GM12872 (cell line): ENCODE measurements around the gene TMA7.

Experiments
- CTCF ChIP-seq: IDR thresholded peaks from 3 replicates; pipeline ENCODE4 v1.5.1; 2011; ENCODE audit warnings: low read depth, mild to moderate bottlenecking, low read length, moderate library complexity; ENCODE audit not compliant: insufficient read depth

Gene TMA7

GRCh38 chr3:48463703-48464102 is 23.6 kb downstream of the TMA7 start:
- TF ChIP-seq CTCF, result no peak

- no peak for TF ChIP-seq CTCF
These were observed 24.7 kb downstream of the TMA7 start for GRCh38 chr3:48464713-48465221.

- no peak for TF ChIP-seq CTCF
These were observed 25.1 kb downstream of the TMA7 start for GRCh38 chr3:48465237-48465530.

- TF ChIP-seq CTCF, result peak; percentile 67
These were observed 25.7 kb downstream of the TMA7 start for GRCh38 chr3:48465531-48466378.

GRCh38 chr3:48466386-48467109 is 26.5 kb downstream of the TMA7 start:
- TF ChIP-seq CTCF, result no peak

GRCh38 chr3:48467110-48467454 is 27.0 kb downstream of the TMA7 start:
- TF ChIP-seq CTCF, result no peak

- TF ChIP-seq CTCF, result no peak
These were observed 27.6 kb downstream of the TMA7 start for GRCh38 chr3:48467473-48468267.
